H1 (cell line): Measurements from ENCODE around the gene ADORA1. TPM values are rescaled to one million over a fixed set of nuclear protein-coding genes. Genes with fewer than 3 reads are reported as not detected.

ENCODE experiments used
- EGR1 ChIP-seq: IDR thresholded peaks from 2 replicates; pipeline ENCODE4 v1.6.1; 2011; ENCODE audit warnings: low read depth, low read length, borderline replicate concordance
- SAP30 ChIP-seq: fragments of 300-600 bp; sonication (generic); IDR thresholded peaks from 2 replicates; pipeline ENCODE4 v1.7.1; 2012; ENCODE audit warnings: low read length, moderate library complexity, mild to moderate bottlenecking, inconsistent platforms; ENCODE audit not compliant: insufficient read depth, insufficient replicate concordance
- SIN3A ChIP-seq, 2 experiments: IDR thresholded peaks in 1 of 2; conservative IDR thresholded peaks in 1 of 2; 2 replicates each; pipeline ENCODE4 v1.6.1; 2011 to 2012; ENCODE audit warnings: low read length in 2 of 2, improper control_type of control experiment in 1 of 2, low read depth in 1 of 2, mild to moderate bottlenecking in 1 of 2
- SP2 ChIP-seq: IDR thresholded peaks from 2 replicates; pipeline ENCODE4 v1.6.1; 2012; ENCODE audit warnings: mild to moderate bottlenecking, low read length, inconsistent platforms
- TCF12 ChIP-seq: IDR thresholded peaks from 2 replicates; pipeline ENCODE4 v1.6.1; 2011; ENCODE audit warnings: low read depth, mild to moderate bottlenecking, low read length
- polyA plus RNA-seq, 7 experiments: library from polyadenylated mRNA; depleted of rRNA in 3 of 7; stranded (reverse) in 5 of 7; unstranded in 2 of 7; fragments of >200 nt in 5 of 7; fragments of 200-250 nt in 2 of 7; gene quantifications; 1 replicate in 5 of 7; 2 replicates in 1 of 7; 4 replicates in 1 of 7; pipeline versions ENCODE4 v1.2.1 to v1.2.3, GENCODE V29; 2011 to 2013; ENCODE audit warnings: missing spikeins in 2 of 7, mixed read lengths in 2 of 7
- total RNA-seq: library from RNA; stranded (reverse); fragmentation: NEBNext Ultra II Directional; extraction: Animal tissue kit (Norgen Biotek cat#: 25700); gene quantifications from 2 replicates; pipeline ENCODE4 v1.2.1, GENCODE V29; 2021

The ADORA1 gene
- total and polyA plus RNA-seq, 2 of the 8 experiments (the other 6 are each of a cell fraction or from before 2014, with no cell fraction given) = 3.3 to 6.7 TPM

- TF ChIP-seq SIN3A (conservative IDR thresholded peaks at IDR 0.05 in 1 of 2, IDR thresholded peaks at IDR 0.05 in 1 of 2; ENCODE audit: low read depth in 1 of 2, low read length in 2 of 2) (no peak), EGR1 (no peak), SAP30 (no peak), TCF12 (no peak), SP2 (no peak)
Measured at GRCh38 chr1:203135636-203136305, 8.2 kb downstream of the ADORA1 start (continued).
